K562 (cell line): Measurements from ENCODE around the gene CLEC3B. TPM values are rescaled to one million over a fixed set of nuclear protein-coding genes. Genes with fewer than 3 reads are reported as not detected.

Experiments
- ATAC-seq: fragments of 200-7000 bp; cut with Tn5 transposase; 3 replicates; pipeline ENCODE4 v1.9.1; 2020; ENCODE audit warnings: moderate library complexity
- BruUV-seq: library from RNA; stranded (reverse); fragments of 400-500 nt; replicated peaks from 2 replicates; lab custom pipeline; 2021; lab: Mats Ljungman, UMichigan
- CTCF ChIA-PET: fragments of 300-600 bp; formaldehyde crosslinking; extraction: SDS; loops from one replicate; lab custom pipeline; 2021; ENCODE audit warnings: low intra/inter-chr PET ratio; lab: Yijun Ruan, JAX
- POLR2A ChIA-PET: fragments of 300-600, 350-650 bp; sonication (Branson Sonifier 250); formaldehyde crosslinking; extraction: SDS; loops from one replicate; lab custom pipeline; 2021; ENCODE audit warnings: antibody characterized with exemption, inconsistent platforms; lab: Yijun Ruan, JAX
- DNase-seq, 4 experiments: peaks; one replicate each; pipeline versions ENCODE4 v3.0.0 to v3.0.0-alpha.2; 2011 to 2018; ENCODE audit warnings: low spot score in 3 of 4, mixed read lengths in 3 of 4; ENCODE audit errors: extremely low read depth in 1 of 4
- FAIRE-seq: peaks from 2 replicates; lab custom pipeline; 2011; peaks lifted over from hg19 to GRCh38; lab: Jason Lieb, UNC
- H2AFZ ChIP-seq: 2 replicates; pipeline ENCODE4 v1.6.0; 2011; ENCODE audit warnings: low read depth, low read length, control low read depth, inconsistent platforms
- H3K27ac ChIP-seq: fragments of 200-600 bp; 3 replicates; pipeline ENCODE4 v1.8.0; 2011; ENCODE audit warnings: low read depth, mild to moderate bottlenecking, control low read depth, inconsistent platforms, low read length, moderate library complexity, mixed read lengths; ENCODE audit errors: extremely low read depth
- H3K27me3 ChIP-seq, 2 experiments: fragments of 300-600 bp in 1 of 2; 2 replicates in 1 of 2; 3 replicates in 1 of 2; pipeline versions ENCODE4 v1.6.0 to v1.8.0; 2011; ENCODE audit warnings: inconsistent platforms in 2 of 2, low read length in 2 of 2, mild to moderate bottlenecking in 1 of 2, mixed read lengths in 1 of 2, moderate library complexity in 1 of 2; ENCODE audit not compliant: control insufficient read depth in 2 of 2, insufficient read depth in 2 of 2
- H3K36me3 ChIP-seq: fragments of 300-600 bp; 3 replicates; pipeline ENCODE4 v1.8.0; 2011; ENCODE audit warnings: mild to moderate bottlenecking, low read length, inconsistent platforms; ENCODE audit not compliant: control insufficient read depth, insufficient read depth
- H3K4me1 ChIP-seq, 2 experiments: fragments of 200-600 bp in 1 of 2; replicated peaks in 1 of 2; 2 replicates in 1 of 2; 3 replicates in 1 of 2; pipeline versions ENCODE4 v1.5.1 to v1.8.0; 2011; ENCODE audit warnings: inconsistent platforms in 2 of 2, low read length in 2 of 2, mild to moderate bottlenecking in 1 of 2, mixed read lengths in 1 of 2, moderate library complexity in 1 of 2; ENCODE audit not compliant: control insufficient read depth in 2 of 2, insufficient read depth in 2 of 2
- H3K4me2 ChIP-seq: 2 replicates; pipeline ENCODE4 v1.6.1; 2011; ENCODE audit warnings: low read length, control low read depth, inconsistent platforms, mixed read lengths; ENCODE audit not compliant: insufficient read depth
- H3K4me3 ChIP-seq: fragments of 200-600 bp; sonication (generic), shearing (Covaris generic); 2 replicates; pipeline ENCODE4 v1.5.1; 2016; ENCODE audit warnings: control low read depth, inconsistent platforms
- H3K79me2 ChIP-seq: fragments of 200-600 bp; 3 replicates; pipeline ENCODE4 v1.8.0; 2011; ENCODE audit warnings: low read length, inconsistent platforms; ENCODE audit not compliant: control insufficient read depth, insufficient read depth
- H3K9ac ChIP-seq, 2 experiments: 2 replicates each; pipeline versions ENCODE4 v1.6.0 to v1.6.1; 2011; ENCODE audit warnings: low read depth in 2 of 2, low read length in 2 of 2, control low read depth in 1 of 2, inconsistent platforms in 1 of 2, mild to moderate bottlenecking in 1 of 2, mixed read lengths in 1 of 2; ENCODE audit not compliant: insufficient read depth in 1 of 2
- H3K9me1 ChIP-seq: one replicate; pipeline ENCODE4 v1.6.0; 2011; ENCODE audit warnings: inconsistent platforms, mild to moderate bottlenecking, low read length, moderate library complexity; ENCODE audit not compliant: control insufficient read depth, insufficient read depth
- H3K9me3 ChIP-seq: replicated peaks from 2 replicates; pipeline ENCODE4 v1.5.1; 2011; ENCODE audit warnings: low read depth, low read length, inconsistent platforms; ENCODE audit not compliant: control insufficient read depth, insufficient read depth
- H4K20me1 ChIP-seq: replicated peaks from 2 replicates; pipeline ENCODE4 v1.6.1; 2011; ENCODE audit warnings: low read length, inconsistent platforms, mixed read lengths; ENCODE audit not compliant: control insufficient read depth, insufficient read depth
- BCOR ChIP-seq: fragments of 450-650 bp; IDR thresholded peaks from 2 replicates; pipeline ENCODE4 v1.6.1; 2016
- CREB1 ChIP-seq, 2 experiments: sonication (generic) in 1 of 2; formaldehyde crosslinking in 1 of 2; IDR thresholded peaks; 2 replicates each; pipeline versions ENCODE4 v1.6.1 to v1.8.0; 2012 to 2022; ENCODE audit warnings: inconsistent platforms in 1 of 2, mild to moderate bottlenecking in 1 of 2, missing genetic modification reagents in 1 of 2, moderate library complexity in 1 of 2
- ERF ChIP-seq: fragments of 450-650 bp; formaldehyde crosslinking; IDR thresholded peaks from 2 replicates; pipeline ENCODE4 v1.4.0; 2020; ENCODE audit warnings: mild to moderate bottlenecking, mixed read lengths
- FOS ChIP-seq: IDR thresholded peaks from 3 replicates; pipeline ENCODE4 v1.6.1; 2011; ENCODE audit not compliant: insufficient read length; ENCODE audit errors: extremely low read depth
- GATAD2B ChIP-seq: fragments of 450-650 bp; IDR thresholded peaks from 2 replicates; pipeline ENCODE4 v1.6.1; 2017; ENCODE audit warnings: mild to moderate bottlenecking, borderline replicate concordance
- NFIC ChIP-seq: fragments of 450-650 bp; IDR thresholded peaks from 2 replicates; pipeline ENCODE4 v1.6.1; 2017; ENCODE audit warnings: mild to moderate bottlenecking, inconsistent platforms
- RBM25 ChIP-seq: fragments of 200-400 bp; formaldehyde crosslinking; IDR thresholded peaks from 2 replicates; pipeline ENCODE4 v1.6.1; 2018; ENCODE audit warnings: low read length, low read depth, moderate library complexity; ENCODE audit not compliant: severe bottlenecking
- SMAD2 ChIP-seq: fragments of 150-350 bp; IDR thresholded peaks from 2 replicates; pipeline ENCODE4 v1.6.1; 2014; ENCODE audit warnings: low read depth, mild to moderate bottlenecking, low read length
- SMARCA5 ChIP-seq: fragments of 450-650 bp; IDR thresholded peaks from 2 replicates; pipeline ENCODE4 v1.6.1; 2016
- SP1 ChIP-seq: sonication (generic); formaldehyde crosslinking; IDR thresholded peaks from 2 replicates; pipeline ENCODE4 v1.8.1; 2022; ENCODE audit warnings: mild to moderate bottlenecking, missing genetic modification reagents
- TCF7L2 ChIP-seq: fragments of 150-350 bp; IDR thresholded peaks from 2 replicates; pipeline ENCODE4 v1.6.1; 2016; ENCODE audit warnings: low read depth, mild to moderate bottlenecking, low read length, moderate library complexity
- ZBTB49 ChIP-seq: sonication (generic); formaldehyde crosslinking; IDR thresholded peaks from 2 replicates; pipeline ENCODE4 v1.8.0; 2022; ENCODE audit warnings: missing genetic modification reagents, mild to moderate bottlenecking, borderline replicate concordance
- ZC3H8 ChIP-seq: fragments of 450-650 bp; IDR thresholded peaks from 2 replicates; pipeline ENCODE4 v1.6.1; 2017
- ZNF511 ChIP-seq: sonication (generic); formaldehyde crosslinking; IDR thresholded peaks from 2 replicates; pipeline ENCODE4 v1.8.0; 2022; ENCODE audit warnings: mild to moderate bottlenecking, missing genetic modification reagents
- ZNF584 ChIP-seq: fragments of 200-800 bp; sonication (Bioruptor generic); IDR thresholded peaks from 2 replicates; pipeline ENCODE4 v1.6.1; 2016; ENCODE audit warnings: low read depth, mild to moderate bottlenecking, missing genetic modification characterization, missing compliant biosample characterization
- ZNF668 ChIP-seq: fragments of 250-450 bp; sonication (Bioruptor Pico); IDR thresholded peaks from 2 replicates; pipeline ENCODE4 v1.8.0; 2022; ENCODE audit warnings: mild to moderate bottlenecking, inconsistent platforms
- WGBS: fragments of 100-300 bp; shearing (Covaris generic); methylation state at CpG from one replicate; pipeline ENCODE4 v1.1.6; 2016; ENCODE audit warnings: low coverage, mixed read lengths; ENCODE audit not compliant: insufficient coverage; ENCODE audit errors: missing lambda C conversion rate; 5-methylcytosine and 5-hydroxymethylcytosine counted together
- in situ Hi-C: fragments of 300-500 bp; cut with MboI; formaldehyde crosslinking; loops from 4 replicates; pipeline ENCODE4 v1.15.0; 2018; ENCODE audit warnings: inconsistent platforms, mixed read lengths
- intact Hi-C: fragments of 100-400 bp; cut with micrococcal nuclease; formaldehyde crosslinking; loops from 2 replicates; pipeline ENCODE4 v1.14.2; 2022
- polyA plus RNA-seq, 8 experiments: library from polyadenylated mRNA; depleted of rRNA in 4 of 8; stranded (reverse) in 5 of 8; unstranded in 3 of 8; fragments of >200 nt; fragmentation: Nextera tagmentation in 2 of 8; fragmentation: Illumina TruSeq in 1 of 8; extraction: Ambion mirVana in 2 of 8; extraction: Trizol in 1 of 8; gene quantifications; 2 replicates each; pipeline versions ENCODE4 v1.2.1 to v1.2.3, GENCODE V29; 2011 to 2014; ENCODE audit warnings: inconsistent platforms in 1 of 8, missing spikeins in 1 of 8
- total RNA-seq, 7 experiments: library from RNA; depleted of rRNA in 6 of 7; stranded (reverse); fragments of >200 nt in 6 of 7; fragmentation: Illumina TruSeq in 2 of 7; extraction: Trizol in 2 of 7; gene quantifications; 2 replicates each; pipeline versions ENCODE4 v1.2.1 to v1.2.3, GENCODE V29; 2011 to 2021; ENCODE audit warnings: low replicate concordance in 1 of 7

CLEC3B gene
- total and polyA plus RNA-seq, 9 of the 15 experiments (the other 6 are each of a cell fraction or from before 2014, with no cell fraction given) = not detected

- no peak for TF ChIP-seq ERF (CRISPR knock-in tag)
Measured at GRCh38 chr3:45031531-45031930, 5.4 kb downstream of the CLEC3B start (continued).

- in situ Hi-C loops = loop anchor here (10.0 to 25.0 kb wide), 3 partner anchors 893 to 1380 kb away; partner anchors contain the start of genes CCR5AS and CCRL2
- ATAC-seq = no peak
- no peak overlapping the region for H3K4me2 ChIP-seq
- no peak for DNase-seq
- H4K20me1 ChIP-seq = no peaks in the 10 kb centered on the region
- intact Hi-C loops = loop anchor here (10.0 kb wide), 2 partner anchors 903 to 1173 kb away; partner anchors contain the start of gene CCR1
- peaks cover 8 to 46% of the 10 kb centered on the region in 2 experiments; a peak in 4 of 5 replicates for H3K27me3 ChIP-seq
- no peak for FAIRE-seq
- no peak overlapping the region for H3K4me3 ChIP-seq
- H3K36me3 ChIP-seq = no peaks in the 10 kb centered on the region
- no peaks in the 10 kb centered on the region for H3K9me3 ChIP-seq
- no peak overlapping the region for H3K9ac ChIP-seq
- WGBS = 15% methylated on average over 2 of the region's 2 CpGs
- H3K9me1 ChIP-seq = no peaks in the 10 kb centered on the region
- ChIA-PET CTCF (no interaction called here), POLR2A (interaction anchor here (0.6 kb wide), 2 partner anchors 11 to 285 kb away, joined by 3 read pairs; no protein-coding TSS in a partner anchor)
- no peak overlapping the region for H2AFZ ChIP-seq
- H3K4me1 ChIP-seq = peaks cover 0 to 9% of the 10 kb centered on the region in 2 experiments; a peak in 2 of 5 replicates
- H3K27ac ChIP-seq = no peak overlapping the region
- TF ChIP-seq RBM25 (peak; percentile 61), SMARCA5 (0 out of 2 replicates have a peak, but pooled peaks have one; percentile 27), CREB1 (IDR thresholded peaks at IDR 0.05) (no peak), CREB1 (CRISPR knock-in tag; IDR thresholded peaks at IDR 0.05) (no peak), GATAD2B (no peak), FOS (no peak), ZNF668 (no peak), SP1 (CRISPR knock-in tag) (no peak), ZNF584 (CRISPR knock-in tag) (no peak), ZC3H8 (no peak), BCOR (0 out of 2 replicates have a peak, but pooled peaks have one; percentile 52), NFIC (no peak), SMAD2 (no peak), TCF7L2 (no peak), ZNF511 (no peak), ZBTB49 (CRISPR knock-in tag) (no peak)
- BruUV-seq = no TSS peak
- H3K79me2 ChIP-seq = no peaks in the 10 kb centered on the region
Measured at GRCh38 chr3:45032113-45032512, 6.0 kb downstream of the CLEC3B start.
